Fibroblast of lung (primary cell): Measurements from ENCODE around the gene DDTL. TPM values are rescaled to one million over a fixed set of nuclear protein-coding genes. Genes with fewer than 3 reads are reported as not detected.
"Not testable (repeated sequence)": the region's sequence is repeated elsewhere in the genome, so short reads cannot be mapped to it uniquely, and the experiment has no call there.

Experiments
- DNase-seq, 2 donors: peaks; one replicate each; pipeline versions ENCODE4 v3.0.0 to v3.0.0-alpha.2; 2010; ENCODE audit warnings: low read depth in 2 of 2
- H2AFZ ChIP-seq: 2 replicates; pipeline ENCODE4 v1.5.1; 2012; ENCODE audit warnings: low read length, control low read depth, inconsistent platforms
- H3K27ac ChIP-seq: 2 replicates; pipeline ENCODE4 v1.5.1; 2011; ENCODE audit warnings: low read length, control low read depth; ENCODE audit not compliant: insufficient read depth
- H3K27me3 ChIP-seq: 2 replicates; pipeline ENCODE4 v1.5.1; 2011; ENCODE audit warnings: mild to moderate bottlenecking, low read length; ENCODE audit not compliant: control insufficient read depth, insufficient read depth
- H3K36me3 ChIP-seq: 2 replicates; pipeline ENCODE4 v1.5.1; 2011; ENCODE audit warnings: low read length; ENCODE audit not compliant: control insufficient read depth, insufficient read depth
- H3K4me1 ChIP-seq: 2 replicates; pipeline ENCODE4 v1.5.1; 2011; ENCODE audit warnings: low read length; ENCODE audit not compliant: control insufficient read depth, insufficient read depth; ENCODE audit errors: extremely low read depth
- H3K4me2 ChIP-seq: 2 replicates; pipeline ENCODE4 v1.5.1; 2011; ENCODE audit warnings: low read length, control low read depth; ENCODE audit not compliant: insufficient read depth; ENCODE audit errors: extremely low read depth
- H3K4me3 ChIP-seq, 4 experiments: fragments of 200-600 bp in 1 of 4; sonication (generic) in 1 of 4; replicated peaks in 1 of 4; 2 replicates each; pipeline ENCODE4 v1.5.1; 2011 to 2016; ENCODE audit warnings: low read length in 4 of 4, low read depth in 3 of 4, mild to moderate bottlenecking in 3 of 4, control low read depth in 2 of 4, inconsistent platforms in 1 of 4, mixed read lengths in 1 of 4; ENCODE audit not compliant: insufficient read depth in 1 of 4; ENCODE audit errors: control extremely low read depth in 1 of 4
- H3K79me2 ChIP-seq: 2 replicates; pipeline ENCODE4 v1.5.1; 2012; ENCODE audit warnings: mild to moderate bottlenecking, low read length, inconsistent platforms; ENCODE audit not compliant: control insufficient read depth, insufficient read depth
- H3K9ac ChIP-seq: 2 replicates; pipeline ENCODE4 v1.5.1; 2011; ENCODE audit warnings: mild to moderate bottlenecking, low read length, control low read depth; ENCODE audit not compliant: insufficient read depth
- H3K9me3 ChIP-seq: 2 replicates; pipeline ENCODE4 v1.5.1; 2012; ENCODE audit warnings: low read depth, low read length; ENCODE audit not compliant: control insufficient read depth, insufficient read depth
- H4K20me1 ChIP-seq: 2 replicates; pipeline ENCODE4 v1.5.1; 2011; ENCODE audit warnings: low read length; ENCODE audit not compliant: control insufficient read depth, insufficient read depth; ENCODE audit errors: extremely low read depth
- CTCF ChIP-seq, 2 donors: IDR thresholded peaks in 1 of 2; conservative IDR thresholded peaks in 1 of 2; 1 replicate in 1 of 2; 2 replicates in 1 of 2; pipeline ENCODE4 v1.5.1; 2011 to 2012; ENCODE audit warnings: low read length in 2 of 2, control low read depth in 1 of 2, inconsistent platforms in 1 of 2, low read depth in 1 of 2, mild to moderate bottlenecking in 1 of 2
- EZH2 ChIP-seq: IDR thresholded peaks from 2 replicates; pipeline ENCODE4 v1.5.1; 2012; ENCODE audit warnings: low read length, control low read depth, mild to moderate bottlenecking; ENCODE audit errors: missing control alignments
- polyA plus RNA-seq, 2 donors: library from polyadenylated mRNA; depleted of rRNA in 1 of 2; stranded (reverse) in 1 of 2; unstranded in 1 of 2; fragments of >200 nt; gene quantifications; 2 replicates each; pipeline ENCODE4 v1.2.1, GENCODE V29; 2011 to 2012; ENCODE audit warnings: missing spikeins in 1 of 2
- total RNA-seq: library from RNA; depleted of rRNA; stranded (reverse); fragments of >200 nt; gene quantifications from 2 replicates; pipeline ENCODE4 v1.2.1, GENCODE V29; 2014

The DDTL gene
- total and polyA plus RNA-seq, 2 donors (not counting 1 experiment from before 2014, with no cell fraction given), result 0.51 to 4.1 TPM

DNA sequence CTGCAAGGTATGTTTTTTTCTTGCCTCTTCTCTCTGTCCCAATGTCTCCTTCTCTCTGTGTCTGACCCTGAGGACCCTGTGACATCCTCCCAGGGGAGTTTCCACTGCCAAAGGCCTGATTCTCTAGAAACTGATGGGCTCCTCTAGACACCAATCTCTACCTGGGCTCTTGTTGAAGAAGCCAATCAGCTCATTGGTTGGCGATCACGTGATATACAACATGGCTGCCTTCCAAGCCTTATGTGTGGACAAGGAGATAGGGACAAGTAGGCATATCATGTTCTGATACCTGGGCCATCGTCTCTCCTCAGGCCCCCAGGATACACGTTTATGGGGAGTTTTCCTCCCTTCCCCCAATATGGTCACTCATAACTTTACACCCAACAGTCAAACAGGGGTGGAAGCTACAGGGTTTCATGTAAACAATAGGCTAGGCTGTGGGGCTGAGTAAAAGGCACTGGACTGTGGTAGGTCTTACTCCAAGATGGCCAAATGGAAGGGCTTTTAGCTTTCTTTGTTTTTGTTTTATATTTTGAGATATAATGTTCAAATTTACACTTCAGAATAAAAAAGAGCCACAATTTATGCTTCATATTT lies 27.0 kb downstream of the DDTL start:
- not testable (repeated sequence) for H4K20me1 ChIP-seq, H3K4me1 ChIP-seq, H3K36me3 ChIP-seq, DNase-seq, H3K9me3 ChIP-seq, H3K4me3 ChIP-seq, H2AFZ ChIP-seq, H3K79me2 ChIP-seq, H3K27me3 ChIP-seq, H3K27ac ChIP-seq, H3K9ac ChIP-seq, H3K4me2 ChIP-seq

DNA sequence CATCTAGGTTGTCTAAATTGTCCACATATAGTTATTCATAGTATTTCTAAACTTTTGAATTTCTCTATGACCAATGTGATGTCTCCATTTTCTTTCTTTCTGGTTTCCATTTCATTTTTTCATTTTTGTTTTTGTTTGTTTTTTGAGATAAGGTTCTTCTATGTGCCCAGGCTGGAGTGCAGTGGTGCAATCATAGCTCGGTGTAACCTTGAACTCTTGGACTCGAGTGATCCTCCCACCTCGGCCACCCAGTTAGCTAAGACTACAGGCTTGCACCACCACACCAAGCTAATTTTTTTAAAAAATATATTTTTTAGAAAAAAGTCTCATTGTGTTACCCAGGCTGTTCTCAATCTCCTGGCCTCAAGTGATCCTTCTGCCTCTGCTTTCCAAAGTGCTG lies 30.4 kb downstream of the DDTL start:
- H3K9ac ChIP-seq, result no peak overlapping the region
- H3K4me2 ChIP-seq, result no peak overlapping the region
- no peaks in the 10 kb centered on the region for H3K79me2 ChIP-seq
- H3K27ac ChIP-seq, result no peak overlapping the region
- no peak overlapping the region for H2AFZ ChIP-seq
- H3K9me3 ChIP-seq, result no peaks in the 10 kb centered on the region
- TF ChIP-seq EZH2 (no peak), CTCF (conservative IDR thresholded peaks at IDR 0.05 in 1 of 2, IDR thresholded peaks at IDR 0.05 in 1 of 2; ENCODE audit: low read depth in 1 of 2, low read length in 2 of 2) (no peak)
- no peaks in the 10 kb centered on the region for H4K20me1 ChIP-seq
- H3K4me1 ChIP-seq, result no peaks in the 10 kb centered on the region
- no peak for DNase-seq
- no peaks in the 10 kb centered on the region for H3K36me3 ChIP-seq
- H3K4me3 ChIP-seq, result no peak overlapping the region
- H3K27me3 ChIP-seq, result peaks cover under 1% of the 10 kb centered on the region

- not testable (repeated sequence) for H3K9me3 ChIP-seq, H4K20me1 ChIP-seq, DNase-seq, H3K27ac ChIP-seq, H3K4me3 ChIP-seq, H3K27me3 ChIP-seq, H3K4me1 ChIP-seq, H3K36me3 ChIP-seq, H3K4me2 ChIP-seq, H2AFZ ChIP-seq, H3K79me2 ChIP-seq, H3K9ac ChIP-seq
These were observed 33.1 kb downstream of the DDTL start for GRCh38 chr22:23999779-24000178.

GRCh38 chr22:24001314-24001713 lies 34.6 kb downstream of the DDTL start:
- Histone ChIP-seq H3K9ac (no peak overlapping the region), H3K4me2 (no peak overlapping the region), H3K27me3 (peaks cover 3% of the 10 kb centered on the region), H3K36me3 (no peaks in the 10 kb centered on the region), H3K27ac (no peak overlapping the region), H2AFZ (no peak overlapping the region), H3K4me3 (no peak overlapping the region), H4K20me1 (no peaks in the 10 kb centered on the region), H3K9me3 (no peaks in the 10 kb centered on the region), H3K79me2 (no peaks in the 10 kb centered on the region), H3K4me1 (no peaks in the 10 kb centered on the region)
- no peak for TF ChIP-seq EZH2
- TF ChIP-seq CTCF (conservative IDR thresholded peaks at IDR 0.05 in 1 of 2, IDR thresholded peaks at IDR 0.05 in 1 of 2; ENCODE audit: low read depth in 1 of 2, low read length in 2 of 2), result no peak
- no peak for DNase-seq
